ENCODE data around the gene MARS1.
"Not testable (repeated sequence)": the region's sequence is repeated elsewhere in the genome, so short reads cannot be mapped to it uniquely, and the experiment has no call there.

Gene MARS1

DNA sequence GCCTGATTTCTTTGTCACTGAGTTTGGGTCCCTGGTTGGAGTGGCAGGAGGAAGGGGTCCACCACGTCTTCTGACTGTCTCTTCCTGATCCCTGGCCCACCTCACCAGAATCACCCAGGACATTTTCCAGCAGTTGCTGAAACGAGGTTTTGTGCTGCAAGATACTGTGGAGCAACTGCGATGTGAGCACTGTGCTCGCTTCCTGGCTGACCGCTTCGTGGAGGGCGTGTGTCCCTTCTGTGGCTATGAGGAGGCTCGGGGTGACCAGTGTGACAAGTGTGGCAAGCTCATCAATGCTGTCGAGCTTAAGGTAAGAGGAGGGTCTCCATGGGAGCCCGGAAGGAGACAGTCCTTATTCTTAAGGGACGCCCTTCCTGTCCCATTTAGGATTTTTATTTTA lies 12.3 kb downstream of the MARS1 start:
- H3K27ac ChIP-seq (ENCODE audit: low read length) = no peak overlapping the region
- H3K4me1 ChIP-seq (ENCODE audit: low read length) = no peaks in the 10 kb centered on the region
- H3K36me3 ChIP-seq (replicated peaks; ENCODE audit: low read depth, low read length) = peaks cover 58% of the 10 kb centered on the region
- no peaks in the 10 kb centered on the region for H3K9me3 ChIP-seq (ENCODE audit: insufficient read depth, low read length)
- no peak overlapping the region for H3K4me3 ChIP-seq (ENCODE audit: low read length)
- H3K27me3 ChIP-seq (ENCODE audit: low read depth, low read length) = no peaks in the 10 kb centered on the region
- TF ChIP-seq, protein P1, sequence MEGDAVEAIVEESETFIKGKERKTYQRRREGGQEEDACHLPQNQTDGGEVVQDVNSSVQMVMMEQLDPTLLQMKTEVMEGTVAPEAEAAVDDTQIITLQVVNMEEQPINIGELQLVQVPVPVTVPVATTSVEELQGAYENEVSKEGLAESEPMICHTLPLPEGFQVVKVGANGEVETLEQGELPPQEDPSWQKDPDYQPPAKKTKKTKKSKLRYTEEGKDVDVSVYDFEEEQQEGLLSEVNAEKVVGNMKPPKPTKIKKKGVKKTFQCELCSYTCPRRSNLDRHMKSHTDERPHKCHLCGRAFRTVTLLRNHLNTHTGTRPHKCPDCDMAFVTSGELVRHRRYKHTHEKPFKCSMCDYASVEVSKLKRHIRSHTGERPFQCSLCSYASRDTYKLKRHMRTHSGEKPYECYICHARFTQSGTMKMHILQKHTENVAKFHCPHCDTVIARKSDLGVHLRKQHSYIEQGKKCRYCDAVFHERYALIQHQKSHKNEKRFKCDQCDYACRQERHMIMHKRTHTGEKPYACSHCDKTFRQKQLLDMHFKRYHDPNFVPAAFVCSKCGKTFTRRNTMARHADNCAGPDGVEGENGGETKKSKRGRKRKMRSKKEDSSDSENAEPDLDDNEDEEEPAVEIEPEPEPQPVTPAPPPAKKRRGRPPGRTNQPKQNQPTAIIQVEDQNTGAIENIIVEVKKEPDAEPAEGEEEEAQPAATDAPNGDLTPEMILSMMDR (IDR thresholded peaks at IDR 0.05; ENCODE audit: low read depth, low read length) = no peak
- no peak for TF ChIP-seq EZH2phosphoT487 (IDR thresholded peaks at IDR 0.05; ENCODE audit: low read depth)
- no peaks in the 10 kb centered on the region for H4K20me1 ChIP-seq (ENCODE audit: insufficient read depth, low read length)
- H3K4me2 ChIP-seq (ENCODE audit: low read length) = no peak overlapping the region
- H3K9ac ChIP-seq (ENCODE audit: low read length) = no peak overlapping the region
- H2AFZ ChIP-seq (ENCODE audit: low read depth, low read length) = no peak overlapping the region
- H3K79me2 ChIP-seq (ENCODE audit: low read length) = peaks cover 4% of the 10 kb centered on the region; the same call in 1 of the 2 replicates

DNA sequence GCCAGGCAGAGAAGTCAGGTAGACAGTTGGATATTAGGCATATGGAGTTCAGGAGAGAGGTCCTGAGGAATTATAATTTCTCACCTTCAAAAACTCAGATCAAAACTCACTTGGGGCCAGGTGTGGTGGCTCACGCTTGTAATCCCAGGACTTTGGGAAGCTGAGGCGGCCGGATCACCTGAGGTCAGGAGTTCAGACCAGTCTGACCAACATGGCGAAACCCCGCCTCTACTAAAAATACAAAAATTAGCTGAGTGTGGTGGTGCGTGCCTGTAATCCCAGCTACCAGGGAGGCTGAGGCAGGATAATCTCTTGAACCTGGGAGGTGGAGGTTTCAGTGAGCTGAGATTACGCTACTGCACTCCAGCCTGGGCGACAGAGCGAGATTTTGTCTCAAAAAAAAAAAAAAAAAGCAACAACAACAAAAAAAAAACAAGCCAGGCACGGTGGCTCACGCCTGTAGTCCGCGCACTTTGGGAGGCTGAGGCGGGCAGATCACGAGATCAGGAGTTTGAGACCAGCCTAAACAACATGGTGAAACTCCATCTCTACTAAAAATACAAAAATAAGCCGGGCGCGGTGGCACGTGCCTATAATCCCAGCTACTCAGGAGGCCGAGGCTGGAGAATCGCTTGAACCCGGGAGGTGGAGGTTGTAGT lies 14.6 kb downstream of the MARS1 start:
- not testable (repeated sequence) for H3K27me3 ChIP-seq (ENCODE audit: low read depth, low read length); H3K4me2 ChIP-seq (ENCODE audit: low read length); H2AFZ ChIP-seq (ENCODE audit: low read depth, low read length); H3K9me3 ChIP-seq (ENCODE audit: insufficient read depth, low read length); H3K4me1 ChIP-seq (ENCODE audit: low read length); H3K9ac ChIP-seq (ENCODE audit: low read length); H4K20me1 ChIP-seq (ENCODE audit: insufficient read depth, low read length); H3K4me3 ChIP-seq (ENCODE audit: low read length); H3K27ac ChIP-seq (ENCODE audit: low read length); H3K79me2 ChIP-seq (ENCODE audit: low read length)
- H3K36me3 ChIP-seq (replicated peaks; ENCODE audit: low read depth, low read length) = peaks cover 59% of the 10 kb centered on the region

DNA sequence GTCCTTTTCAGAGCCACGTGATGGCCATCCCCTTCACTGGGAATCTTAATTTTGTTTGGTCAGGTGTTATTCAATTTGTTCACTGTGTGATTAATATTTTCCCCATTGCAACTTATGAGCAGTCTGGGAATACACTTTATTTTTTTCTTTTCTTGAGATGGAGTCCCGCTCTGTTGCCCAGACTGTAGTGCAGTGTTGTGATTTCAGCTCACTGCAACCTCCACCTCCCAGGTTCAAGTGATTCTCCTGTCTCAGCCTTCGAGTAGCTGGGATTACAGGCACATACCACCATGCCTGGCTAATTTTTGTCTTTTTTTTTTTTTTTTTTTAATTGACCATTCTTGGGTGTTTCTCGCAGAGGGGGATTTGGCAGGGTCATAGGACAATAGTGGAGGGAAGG lies 18.7 kb downstream of the MARS1 start:
- H3K79me2 ChIP-seq (ENCODE audit: low read length); H3K4me3 ChIP-seq (ENCODE audit: low read length); H3K27ac ChIP-seq (ENCODE audit: low read length); H3K27me3 ChIP-seq (ENCODE audit: low read depth, low read length); H3K9me3 ChIP-seq (ENCODE audit: insufficient read depth, low read length); H3K9ac ChIP-seq (ENCODE audit: low read length); H3K4me1 ChIP-seq (ENCODE audit: low read length); H3K4me2 ChIP-seq (ENCODE audit: low read length); H2AFZ ChIP-seq (ENCODE audit: low read depth, low read length); H4K20me1 ChIP-seq (ENCODE audit: insufficient read depth, low read length): not testable (repeated sequence)
- peaks cover 34% of the 10 kb centered on the region for H3K36me3 ChIP-seq (replicated peaks; ENCODE audit: low read depth, low read length)

DNA sequence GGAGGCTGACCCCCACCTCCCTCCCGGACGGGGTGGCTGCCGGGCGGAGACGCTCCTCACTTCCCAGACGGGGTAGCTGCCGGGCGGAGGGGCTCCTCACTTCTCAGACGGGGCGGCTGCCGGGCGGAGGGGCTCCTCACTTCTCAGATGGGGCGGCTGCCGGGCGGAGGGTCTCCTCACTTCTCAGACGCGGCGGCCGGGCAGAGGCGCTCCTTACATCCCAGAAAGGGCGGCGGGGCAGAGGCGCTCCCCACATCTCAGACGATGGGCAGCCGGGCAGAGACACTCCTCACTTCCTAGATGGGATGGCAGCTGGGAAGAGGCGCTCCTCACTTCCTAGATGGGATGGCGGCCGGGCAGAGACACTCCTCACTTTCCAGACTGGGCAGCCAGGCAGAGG lies 19.9 kb downstream of the MARS1 start:
- H4K20me1 ChIP-seq (ENCODE audit: insufficient read depth, low read length); H3K27me3 ChIP-seq (ENCODE audit: low read depth, low read length); H3K4me2 ChIP-seq (ENCODE audit: low read length); H3K79me2 ChIP-seq (ENCODE audit: low read length); H3K4me1 ChIP-seq (ENCODE audit: low read length); H2AFZ ChIP-seq (ENCODE audit: low read depth, low read length); H3K9me3 ChIP-seq (ENCODE audit: insufficient read depth, low read length); H3K27ac ChIP-seq (ENCODE audit: low read length); H3K4me3 ChIP-seq (ENCODE audit: low read length); H3K9ac ChIP-seq (ENCODE audit: low read length): not testable (repeated sequence)
- H3K36me3 ChIP-seq (replicated peaks; ENCODE audit: low read depth, low read length) = peaks cover 39% of the 10 kb centered on the region

DNA sequence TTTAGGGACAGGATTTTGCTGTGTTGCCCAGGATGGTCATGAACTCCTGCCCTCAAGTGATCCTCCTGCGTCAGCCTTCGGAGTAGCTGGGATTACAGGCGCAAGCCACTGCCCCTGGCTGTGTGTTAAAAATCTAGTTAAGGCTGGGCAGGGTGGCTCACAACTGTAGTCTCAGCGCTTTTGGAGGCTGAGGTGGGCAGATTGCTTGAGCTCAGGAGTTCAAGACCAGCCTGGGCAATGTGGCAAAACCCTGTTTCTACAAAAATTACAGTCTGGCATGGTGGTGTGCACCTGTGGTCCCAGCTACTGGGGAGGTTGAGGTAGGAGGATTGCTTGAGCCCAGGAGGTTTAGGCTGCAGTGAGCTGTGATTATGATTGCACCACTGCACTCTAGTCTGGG lies 23.3 kb downstream of the MARS1 start:
- no peak overlapping the region for H3K27ac ChIP-seq (ENCODE audit: low read length)
- no peak overlapping the region for H3K4me2 ChIP-seq (ENCODE audit: low read length)
- H2AFZ ChIP-seq (ENCODE audit: low read depth, low read length) = no peak overlapping the region
- no peaks in the 10 kb centered on the region for H3K4me1 ChIP-seq (ENCODE audit: low read length)
- no peaks in the 10 kb centered on the region for H3K9me3 ChIP-seq (ENCODE audit: insufficient read depth, low read length)
- TF ChIP-seq EZH2phosphoT487 (IDR thresholded peaks at IDR 0.05; ENCODE audit: low read depth) = no peak
- TF ChIP-seq, protein P1 (IDR thresholded peaks at IDR 0.05; ENCODE audit: low read depth, low read length) = no peak
- H3K36me3 ChIP-seq (replicated peaks; ENCODE audit: low read depth, low read length) = peaks cover 42% of the 10 kb centered on the region
- H3K9ac ChIP-seq (ENCODE audit: low read length) = no peak overlapping the region
- no peak overlapping the region for H3K4me3 ChIP-seq (ENCODE audit: low read length)
- H4K20me1 ChIP-seq (ENCODE audit: insufficient read depth, low read length) = peaks cover 6% of the 10 kb centered on the region; the same call in 1 of the 2 replicates
- H3K27me3 ChIP-seq (ENCODE audit: low read depth, low read length) = no peaks in the 10 kb centered on the region
- no peaks in the 10 kb centered on the region; the same call in 1 of the 2 replicates for H3K79me2 ChIP-seq (ENCODE audit: low read length)

Measured in OCI-LY3 (cell line).